Measurements from ENCODE around the gene CCDC137. TPM values are rescaled to one million over a fixed set of nuclear protein-coding genes. Genes with fewer than 3 reads are reported as not detected.

Gene CCDC137, protein sequence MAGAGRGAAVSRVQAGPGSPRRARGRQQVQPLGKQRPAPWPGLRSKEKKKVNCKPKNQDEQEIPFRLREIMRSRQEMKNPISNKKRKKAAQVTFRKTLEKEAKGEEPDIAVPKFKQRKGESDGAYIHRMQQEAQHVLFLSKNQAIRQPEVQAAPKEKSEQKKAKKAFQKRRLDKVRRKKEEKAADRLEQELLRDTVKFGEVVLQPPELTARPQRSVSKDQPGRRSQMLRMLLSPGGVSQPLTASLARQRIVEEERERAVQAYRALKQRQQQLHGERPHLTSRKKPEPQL
- total RNA-seq = 5.6 and 13.8 TPM in 2 replicates

GRCh38 chr17:81666342-81667191 is at the start of gene CCDC137, which contains the start of gene OXLD1:
CCDC137 (plus strand) TSS chr17:81666737; CDS start chr17:81666767, 30 bp downstream.
OXLD1 (minus strand) TSS chr17:81666605; CDS start chr17:81666577, 28 bp downstream.

GRCh38 chr17:81636505-81637288 is 29.8 kb upstream of the CCDC137 start, which contains the start of the genes NPLOC4 and TSPAN10:
NPLOC4 (minus strand) TSS chr17:81637112; CDS start chr17:81636930, 182 bp downstream.
TSPAN10 (plus strand) TSS chr17:81637196; CDS start chr17:81642413, 5,217 bp downstream.

GRCh38 chr17:81656118-81656743 is 10.3 kb upstream of the CCDC137 start, which contains the start of gene PDE6G:
PDE6G (minus strand) TSS chr17:81656542; CDS start chr17:81653305, 3,237 bp downstream.

DNA sequence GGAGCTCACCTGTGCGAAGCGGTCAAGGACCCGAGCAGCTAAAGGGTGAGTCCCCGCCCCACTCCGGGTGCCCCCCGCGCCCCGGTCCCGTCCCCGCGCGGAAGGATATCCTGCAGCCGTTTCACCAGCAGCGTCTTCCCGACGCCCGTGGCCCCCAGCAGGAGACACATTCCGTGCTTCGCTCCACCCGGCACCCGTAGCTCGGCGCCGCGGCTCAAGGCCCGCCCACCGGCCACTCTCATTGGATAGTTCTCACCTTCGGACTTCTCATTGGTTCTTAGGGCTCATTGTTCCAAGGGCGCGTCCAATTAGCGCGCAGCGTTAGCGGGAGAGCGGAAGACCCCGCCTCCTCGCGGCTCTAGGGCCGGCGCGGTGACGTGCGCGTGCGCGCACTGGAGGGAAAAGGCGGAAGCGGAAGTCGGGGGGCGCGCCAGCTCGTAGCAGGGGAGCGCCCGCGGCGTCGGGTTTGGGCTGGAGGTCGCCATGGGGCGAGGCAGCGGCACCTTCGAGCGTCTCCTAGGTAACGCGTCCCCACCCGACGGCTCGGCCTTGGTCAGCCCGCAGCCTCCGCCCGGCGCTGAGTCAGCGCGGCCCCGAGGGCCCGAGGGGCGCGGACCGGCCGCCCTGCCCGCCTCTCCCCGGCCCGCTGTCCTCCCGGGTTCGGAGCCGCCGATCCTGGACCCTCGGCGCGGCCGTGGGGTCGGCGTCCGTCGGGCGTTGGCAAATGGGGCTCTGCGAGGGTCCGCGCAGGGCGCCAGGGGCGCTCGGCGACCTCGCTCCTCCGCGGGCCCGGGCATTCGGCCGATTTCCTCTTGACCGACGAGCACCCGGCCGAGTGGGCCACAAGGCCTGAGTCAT is 17.3 kb downstream of the CCDC137 start, which contains the start of the genes ARL16 and HGS:
TSS of gene ARL16 (minus strand) at position 214 of the 858 bp plus-strand sequence. CDS start at position 170, 44 bp downstream.
TSS of gene HGS (plus strand) at position 428 of the 858 bp plus-strand sequence. CDS start at position 484, 56 bp downstream.

DNA sequence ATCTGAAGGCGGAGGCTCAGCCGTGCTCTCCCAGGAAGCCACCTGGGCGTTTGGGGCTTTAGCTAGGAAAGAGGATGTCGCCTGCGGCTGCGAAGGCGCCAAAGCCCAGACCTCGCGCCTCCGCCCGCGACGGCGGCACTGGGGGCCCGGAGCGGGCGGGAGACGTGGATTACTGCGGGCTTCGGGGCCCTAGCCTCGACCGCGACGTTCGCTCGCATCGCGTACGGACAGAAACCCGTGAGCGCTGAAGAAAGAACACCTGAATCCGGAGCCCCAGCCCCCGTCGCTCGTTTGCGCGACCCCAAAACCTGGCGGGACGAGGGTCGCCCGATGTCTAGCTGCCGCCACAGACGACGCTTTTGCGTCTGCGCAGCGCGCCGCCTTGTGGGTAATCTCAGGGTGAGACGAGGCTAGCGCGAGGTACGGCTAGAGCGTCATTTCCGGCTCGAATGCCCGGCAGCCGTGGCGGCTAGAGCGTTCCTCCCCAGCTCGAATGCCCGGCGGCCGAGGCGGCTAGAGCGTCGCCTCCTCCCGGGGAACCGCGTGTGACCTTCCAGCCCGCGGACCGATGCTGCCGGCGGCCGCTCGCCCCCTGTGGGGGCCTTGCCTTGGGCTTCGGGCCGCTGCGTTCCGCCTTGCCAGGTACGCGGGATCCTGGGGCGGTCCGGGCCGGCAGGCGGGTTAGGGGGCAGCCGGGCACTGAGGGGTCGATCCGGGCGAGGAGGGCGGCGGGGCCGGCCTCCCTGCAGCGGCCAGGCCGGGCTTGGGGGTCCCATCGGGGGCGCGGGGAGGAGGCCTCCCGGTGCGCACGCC is 36.6 kb downstream of the CCDC137 start, which contains the start of gene MRPL12:
TSS of gene MRPL12 (plus strand) at position 434 of the 813 bp plus-strand sequence. CDS start at position 569, 135 bp downstream.

DNA sequence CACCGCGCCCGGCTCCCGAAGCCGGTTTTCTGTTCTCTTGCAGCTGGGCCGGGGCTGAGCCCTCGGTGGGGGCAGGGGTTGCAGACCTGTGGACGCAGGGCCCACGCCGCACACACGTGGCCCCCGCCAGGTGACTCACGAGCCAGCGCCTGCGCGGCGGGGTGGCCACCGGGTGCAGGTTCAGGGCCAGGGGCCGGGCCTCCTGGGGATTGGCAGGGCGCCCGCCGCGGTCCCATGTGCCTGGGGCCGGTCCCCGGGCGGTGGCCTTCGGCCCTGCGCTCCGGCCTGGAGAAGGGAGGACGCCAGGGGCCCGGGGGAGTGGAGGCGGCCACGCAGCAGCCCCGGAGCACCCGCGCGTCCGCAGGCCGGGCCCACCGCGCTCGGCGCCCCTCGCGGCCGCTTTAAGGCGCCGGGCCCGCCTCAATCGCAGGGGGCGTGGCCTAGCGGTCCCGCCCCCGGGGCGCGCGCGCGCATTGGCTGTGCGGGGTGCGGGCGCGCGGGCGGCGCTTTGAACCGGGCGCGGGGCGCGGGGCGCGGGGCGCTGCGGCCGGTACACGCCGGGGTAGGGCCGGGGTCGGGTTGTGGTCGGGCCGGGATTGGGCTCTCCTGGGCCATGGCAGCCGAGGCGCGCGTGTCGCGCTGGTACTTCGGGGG is 45.4 kb downstream of the CCDC137 start, which contains the start of gene SLC25A10:
TSS of gene SLC25A10 (plus strand) at position 471 of the 654 bp plus-strand sequence. CDS start at position 614, 143 bp downstream.

Other genes with a start within 250 kb of the CCDC137 start
- 5,189 and 7,714 TPM in 2 replicates for gene ACTG1, start 153.9 kb upstream of the CCDC137 start, total RNA-seq
- gene FSCN2, start 138.4 kb upstream of the CCDC137 start, total RNA-seq = 0.19 and 5.1 TPM in 2 replicates
- 14.7 and 17.4 TPM in 2 replicates for gene FAAP100, start 114.4 kb upstream of the CCDC137 start, total RNA-seq
- 55.0 and 97.4 TPM in 2 replicates for gene NPLOC4, start 29.6 kb upstream of the CCDC137 start, total RNA-seq
- gene TSPAN10, start 29.5 kb upstream of the CCDC137 start, total RNA-seq = 0.58 and 1.7 TPM in 2 replicates
- gene PDE6G, start 10.2 kb upstream of the CCDC137 start, total RNA-seq = not detected in 2 replicates
- gene OXLD1, start 132 bp upstream of the CCDC137 start, total RNA-seq = 24.8 and 39.5 TPM in 2 replicates
- 24.0 and 26.6 TPM in 2 replicates for gene ARL16, start 17.1 kb downstream of the CCDC137 start, total RNA-seq
- 74.6 and 77.2 TPM in 2 replicates for gene HGS, start 17.3 kb downstream of the CCDC137 start, total RNA-seq
- 3.7 and 65.9 TPM in 2 replicates for gene MRPL12, start 36.6 kb downstream of the CCDC137 start, total RNA-seq
- gene SLC25A10, start 45.5 kb downstream of the CCDC137 start, total RNA-seq = 5.6 and 17.8 TPM in 2 replicates
- not detected in 2 replicates for gene GCGR, start 137.4 kb downstream of the CCDC137 start, total RNA-seq
- gene MCRIP1, start 166.6 kb downstream of the CCDC137 start, total RNA-seq = 91.6 and 113 TPM in 2 replicates
- gene PPP1R27, start 168.3 kb downstream of the CCDC137 start, total RNA-seq = 0.19 and 0.28 TPM in 2 replicates
- 1,109 and 1,495 TPM in 2 replicates for gene P4HB, start 193.8 kb downstream of the CCDC137 start, total RNA-seq
- gene ARHGDIA, start 204.6 kb downstream of the CCDC137 start, total RNA-seq = 132 and 223 TPM in 2 replicates
- gene ALYREF, start 224.8 kb downstream of the CCDC137 start, total RNA-seq = 60.0 and 264 TPM in 2 replicates
- gene ANAPC11, start 225.0 kb downstream of the CCDC137 start, total RNA-seq = 110 and 239 TPM in 2 replicates
- gene NPB, start 235.5 kb downstream of the CCDC137 start, total RNA-seq = 0.58 and 0.85 TPM in 2 replicates
- 27.6 and 43.3 TPM in 2 replicates for gene PCYT2, start 244.7 kb downstream of the CCDC137 start, total RNA-seq